Measurements from ENCODE around the gene SEMA4D.

Gene SEMA4D

GRCh38 chr9:89444925-89445765, 52.8 kb downstream of the SEMA4D start:
- TF ChIP-seq TEAD4 (IDR thresholded peaks at IDR 0.05) (no peak), YY1 (IDR thresholded peaks at IDR 0.05; ENCODE audit: low read depth) (no peak), USF1 (IDR thresholded peaks at IDR 0.05) (no peak)

- TF ChIP-seq RAD21 (IDR thresholded peaks at IDR 0.05; ENCODE audit: low read depth) (no peak), REST (IDR thresholded peaks at IDR 0.05; ENCODE audit: low read depth) (no peak), TEAD4 (IDR thresholded peaks at IDR 0.05) (no peak), NFIC (IDR thresholded peaks at IDR 0.05) (no peak), FOXM1 (IDR thresholded peaks at IDR 0.05; ENCODE audit: borderline replicate concordance, low read depth) (no peak), CREB1 (IDR thresholded peaks at IDR 0.05; ENCODE audit: low read depth) (no peak), EP300 (IDR thresholded peaks at IDR 0.05; ENCODE audit: borderline replicate concordance) (no peak), USF1 (IDR thresholded peaks at IDR 0.05) (no peak), EGR1 (IDR thresholded peaks at IDR 0.05) (no peak), TCF12 (IDR thresholded peaks at IDR 0.05; ENCODE audit: low read depth) (no peak), TAF1 (IDR thresholded peaks at IDR 0.05; ENCODE audit: low read depth) (no peak), ZBTB7A (IDR thresholded peaks at IDR 0.05; ENCODE audit: low read depth) (no peak)
These were observed 53.6 kb downstream of the SEMA4D start for GRCh38 chr9:89444274-89444673.

- TF ChIP-seq YY1 (IDR thresholded peaks at IDR 0.05; ENCODE audit: low read depth) (no peak), EGR1 (IDR thresholded peaks at IDR 0.05) (no peak), MAX (IDR thresholded peaks at IDR 0.05) (no peak), RAD21 (IDR thresholded peaks at IDR 0.05; ENCODE audit: low read depth) (no peak), CREB1 (IDR thresholded peaks at IDR 0.05; ENCODE audit: low read depth) (no peak), FOXM1 (IDR thresholded peaks at IDR 0.05; ENCODE audit: borderline replicate concordance, low read depth) (no peak)
These were observed 54.7 kb downstream of the SEMA4D start for GRCh38 chr9:89442981-89443814.

- TF ChIP-seq TEAD4 (IDR thresholded peaks at IDR 0.05) (no peak), RAD21 (IDR thresholded peaks at IDR 0.05; ENCODE audit: low read depth) (no peak)
These were observed 55.4 kb downstream of the SEMA4D start for GRCh38 chr9:89442501-89442978.

GRCh38 chr9:89441986-89442385, 55.9 kb downstream of the SEMA4D start:
- TF ChIP-seq YY1 (IDR thresholded peaks at IDR 0.05; ENCODE audit: low read depth): no peak
- TF ChIP-seq REST (IDR thresholded peaks at IDR 0.05; ENCODE audit: low read depth): no peak
- no peak for TF ChIP-seq TEAD4 (IDR thresholded peaks at IDR 0.05)
- no peak for TF ChIP-seq FOXM1 (IDR thresholded peaks at IDR 0.05; ENCODE audit: borderline replicate concordance, low read depth)
- TF ChIP-seq RAD21 (IDR thresholded peaks at IDR 0.05; ENCODE audit: low read depth): no peak
- no peak for TF ChIP-seq TCF12 (IDR thresholded peaks at IDR 0.05; ENCODE audit: low read depth)
- no peak for TF ChIP-seq TAF1 (IDR thresholded peaks at IDR 0.05; ENCODE audit: low read depth)
- no peak for TF ChIP-seq USF1 (IDR thresholded peaks at IDR 0.05)
- no peak for TF ChIP-seq EP300 (IDR thresholded peaks at IDR 0.05; ENCODE audit: borderline replicate concordance)
- no peak for TF ChIP-seq MAX (IDR thresholded peaks at IDR 0.05)
- no peak for TF ChIP-seq CREB1 (IDR thresholded peaks at IDR 0.05; ENCODE audit: low read depth)
- no peak for TF ChIP-seq NFIC (IDR thresholded peaks at IDR 0.05)
- no peak for TF ChIP-seq EGR1 (IDR thresholded peaks at IDR 0.05)
- TF ChIP-seq CEBPB (IDR thresholded peaks at IDR 0.05): no peak

All from Ishikawa (cell line).